Esophagus (tissue), 2 donors: ENCODE data around the gene TUBB2A. TPM values are rescaled to one million over a fixed set of nuclear protein-coding genes. Genes with fewer than 3 reads are reported as not detected.
"Not testable (repeated sequence)": the region's sequence is repeated elsewhere in the genome, so short reads cannot be mapped to it uniquely, and the experiment has no call there.

Source experiments
- H3K27ac ChIP-seq, 2 donors: one replicate each; pipeline ENCODE4 v1.5.1; 2013; ENCODE audit warnings: low read depth in 2 of 2, mild to moderate bottlenecking in 2 of 2, inconsistent platforms in 1 of 2, low read length in 1 of 2, moderate library complexity in 1 of 2
- H3K27me3 ChIP-seq, 2 donors: one replicate each; pipeline ENCODE4 v1.6.1; 2013; ENCODE audit warnings: low read length in 2 of 2, control low read depth in 1 of 2, mild to moderate bottlenecking in 1 of 2; ENCODE audit not compliant: insufficient read depth in 2 of 2, control insufficient read depth in 1 of 2
- H3K36me3 ChIP-seq, 2 donors: one replicate each; pipeline ENCODE4 v1.6.1; 2013; ENCODE audit warnings: low read length in 1 of 2; ENCODE audit not compliant: control insufficient read depth in 2 of 2, insufficient read depth in 2 of 2
- H3K4me1 ChIP-seq, 2 donors: one replicate each; pipeline ENCODE4 v1.6.1; 2013; ENCODE audit warnings: low read length in 1 of 2; ENCODE audit not compliant: control insufficient read depth in 2 of 2, insufficient read depth in 2 of 2
- H3K4me3 ChIP-seq, 2 donors: one replicate each; pipeline ENCODE4 v1.5.1; 2013; ENCODE audit warnings: low read length in 2 of 2, mild to moderate bottlenecking in 2 of 2, low read depth in 1 of 2, moderate library complexity in 1 of 2
- H3K9me3 ChIP-seq, 2 donors: one replicate each; pipeline ENCODE4 v1.6.1; 2013; ENCODE audit warnings: mild to moderate bottlenecking in 2 of 2, low read depth in 1 of 2, low read length in 1 of 2, moderate library complexity in 1 of 2; ENCODE audit not compliant: control insufficient read depth in 2 of 2, insufficient read depth in 1 of 2
- WGBS, 2 donors: extraction: QIAGEN DNeasy Blood & Tissue Kit; methylation state at CpG; one replicate each; pipeline ENCODE4 v1.1.7; 2013; 5-methylcytosine and 5-hydroxymethylcytosine counted together
- polyA plus RNA-seq, 2 donors: library from polyadenylated mRNA; stranded (reverse); fragments of 200-250 nt; gene quantifications; one replicate each; pipeline ENCODE4 v1.2.3, GENCODE V29; 2013
- donor health status: healthy with polysubstance abuse.
- donor health status: Bipolar disorder and iron deficiency.

TUBB2A gene
- polyA plus RNA-seq, 2 donors, result 23.3 to 115 TPM

DNA sequence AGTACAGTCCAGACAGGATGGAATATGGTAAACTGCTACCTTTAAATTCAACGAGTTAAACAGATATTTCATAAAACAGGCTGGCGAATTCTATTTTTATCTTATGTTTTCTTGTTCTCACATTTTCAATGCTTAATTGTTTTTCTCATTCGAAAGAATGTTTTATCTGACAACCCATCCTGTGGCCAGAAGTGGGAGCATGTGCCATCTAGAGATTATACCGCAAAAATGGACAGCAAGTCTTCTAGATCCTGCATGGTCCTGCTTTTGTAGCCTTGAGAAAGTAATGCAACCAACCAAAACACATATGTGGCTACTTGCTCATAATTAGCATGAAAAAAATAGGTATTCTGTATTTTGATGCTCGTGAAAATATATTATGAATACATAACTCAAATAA, 39.4 kb upstream of the TUBB2A start:
- Histone ChIP-seq H3K27me3 (no peaks in the 10 kb centered on the region), H3K4me3 (no peak overlapping the region), H3K36me3 (no peaks in the 10 kb centered on the region), H3K27ac (no peak overlapping the region), H3K4me1 (peaks cover 0 to 4% of the 10 kb centered on the region in 2 donors), H3K9me3 (no peaks in the 10 kb centered on the region)
- WGBS, 2 donors, result 87 to 89% methylated on average over 5 of the region's 5 CpGs

- H3K36me3 ChIP-seq, result no peaks in the 10 kb centered on the region
- WGBS, 2 donors, result 77 to 79% methylated on average over 16 of the region's 16 CpGs
- H3K27ac ChIP-seq, result peak overlapping the region in 1 of 2 donors; percentile 52
- no peaks in the 10 kb centered on the region for H3K9me3 ChIP-seq
- H3K4me3 ChIP-seq, result no peak overlapping the region
- peaks cover 0 to 4% of the 10 kb centered on the region in 2 donors for H3K4me1 ChIP-seq
- no peaks in the 10 kb centered on the region for H3K27me3 ChIP-seq
Observed at GRCh38 chr6:3195695-3196497, 38.6 kb upstream of the TUBB2A start.

DNA sequence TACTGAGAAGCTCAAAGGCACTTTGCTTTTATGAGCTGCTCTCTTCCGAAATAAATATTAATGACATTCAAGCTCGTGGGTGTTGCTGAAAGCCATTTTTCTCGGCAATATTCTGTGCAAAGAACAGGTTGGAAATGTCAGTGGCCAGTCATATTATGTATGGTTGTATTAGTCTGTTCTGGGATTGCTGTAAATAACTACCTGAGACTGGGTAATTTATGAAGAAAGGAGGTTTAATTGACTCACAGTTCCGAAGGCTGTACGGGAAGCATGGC, 38.0 kb upstream of the TUBB2A start:
- Histone ChIP-seq H3K9me3 (no peaks in the 10 kb centered on the region), H3K27ac (no peak overlapping the region), H3K4me3 (no peak overlapping the region), H3K36me3 (no peaks in the 10 kb centered on the region), H3K27me3 (no peaks in the 10 kb centered on the region), H3K4me1 (peaks cover 0 to 4% of the 10 kb centered on the region in 2 donors)
- WGBS, 2 donors, result 77% methylated on average over 5 of the region's 5 CpGs

DNA sequence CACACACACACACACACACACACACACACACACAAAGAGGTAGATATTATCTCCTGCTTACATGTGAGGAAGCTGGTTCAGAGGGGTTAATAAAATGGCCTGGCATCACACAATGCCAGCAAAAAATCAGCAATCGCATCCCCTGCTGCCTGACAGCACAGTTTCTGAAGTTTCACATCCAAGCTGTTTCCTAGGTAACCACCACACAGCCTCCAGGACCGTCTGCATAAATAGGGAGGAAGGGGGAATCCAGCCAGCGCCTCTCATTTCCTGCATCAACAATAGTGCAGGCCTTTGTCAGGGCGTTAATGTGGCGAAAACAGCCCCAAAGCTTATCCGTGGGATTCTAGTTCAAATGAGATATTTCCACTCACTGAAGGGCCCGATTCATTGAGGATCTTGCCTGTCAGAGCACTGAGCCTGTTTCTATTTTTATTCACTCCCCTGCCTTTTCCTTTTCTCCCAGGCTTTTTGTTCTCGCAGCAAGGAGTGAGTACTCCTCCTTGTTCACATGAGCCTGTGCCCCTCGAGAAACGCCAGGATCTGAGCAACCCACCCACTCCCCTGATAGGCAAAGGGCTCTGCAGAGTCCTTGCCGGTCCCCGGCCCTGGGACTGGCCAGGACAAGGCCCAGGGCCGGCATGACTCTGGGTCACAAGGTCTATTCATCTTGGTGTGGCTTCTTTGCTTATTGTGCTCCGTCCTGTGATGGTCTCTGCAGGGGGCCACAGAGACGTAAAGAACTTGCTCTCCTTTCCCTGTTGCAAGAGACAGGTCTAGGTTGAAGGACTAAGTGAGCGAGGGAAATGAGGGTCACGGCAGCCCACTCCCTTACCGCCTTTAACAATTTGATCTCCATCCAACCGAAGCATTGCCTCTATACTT, 37.4 kb upstream of the TUBB2A start:
- Histone ChIP-seq H3K9me3 (no peaks in the 10 kb centered on the region), H3K4me3 (no peak overlapping the region), H3K36me3 (no peaks in the 10 kb centered on the region), H3K27ac (no peak overlapping the region), H3K27me3 (no peaks in the 10 kb centered on the region), H3K4me1 (peaks cover 0 to 4% of the 10 kb centered on the region in 2 donors)
- WGBS, 2 donors, result 56 to 69% methylated on average over 19 of the region's 19 CpGs

DNA sequence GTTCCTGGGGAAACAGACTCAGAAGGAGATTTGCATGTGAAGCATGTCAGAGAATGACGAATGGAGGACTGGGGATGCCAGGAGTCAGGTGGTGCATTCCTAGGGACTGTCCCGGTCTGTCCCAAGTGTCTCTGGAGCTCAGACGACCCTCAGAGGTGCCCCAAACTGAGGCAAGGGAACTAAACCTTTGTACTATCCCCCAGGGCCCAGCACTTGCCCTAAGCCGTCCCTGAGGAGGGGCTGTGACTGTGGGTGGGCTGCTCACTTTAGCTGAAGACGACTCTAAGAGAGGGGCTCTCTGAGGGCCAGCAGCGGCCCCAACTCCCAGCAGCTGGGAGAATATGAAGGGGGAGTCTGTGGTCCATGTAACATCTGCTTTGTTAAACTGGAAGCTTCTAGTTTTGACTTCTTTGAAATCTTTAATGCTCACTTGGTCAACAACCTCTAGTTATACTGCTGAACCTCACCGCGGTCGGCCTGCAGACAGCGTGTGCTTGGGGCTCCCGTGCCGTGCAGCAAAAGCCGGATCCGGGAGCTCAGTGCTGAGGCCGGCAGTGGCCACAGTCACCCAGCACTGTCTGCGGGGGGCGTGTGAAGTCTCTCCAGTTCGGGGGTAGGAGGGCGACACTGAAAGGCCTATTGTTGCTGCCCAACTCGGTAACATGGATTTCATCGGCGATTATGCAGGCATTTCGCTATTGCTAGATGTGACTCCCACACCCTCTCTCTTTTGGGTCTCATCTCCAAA, 35.9 kb upstream of the TUBB2A start:
- Histone ChIP-seq H3K4me1 (peaks cover 0 to 4% of the 10 kb centered on the region in 2 donors), H3K9me3 (no peaks in the 10 kb centered on the region), H3K27ac (no peak overlapping the region), H3K27me3 (no peaks in the 10 kb centered on the region), H3K36me3 (no peaks in the 10 kb centered on the region), H3K4me3 (no peak overlapping the region)
- whole genome bisulfite sequencing, 2 donors, result 81 to 88% methylated on average over 23 of the region's 23 CpGs

DNA sequence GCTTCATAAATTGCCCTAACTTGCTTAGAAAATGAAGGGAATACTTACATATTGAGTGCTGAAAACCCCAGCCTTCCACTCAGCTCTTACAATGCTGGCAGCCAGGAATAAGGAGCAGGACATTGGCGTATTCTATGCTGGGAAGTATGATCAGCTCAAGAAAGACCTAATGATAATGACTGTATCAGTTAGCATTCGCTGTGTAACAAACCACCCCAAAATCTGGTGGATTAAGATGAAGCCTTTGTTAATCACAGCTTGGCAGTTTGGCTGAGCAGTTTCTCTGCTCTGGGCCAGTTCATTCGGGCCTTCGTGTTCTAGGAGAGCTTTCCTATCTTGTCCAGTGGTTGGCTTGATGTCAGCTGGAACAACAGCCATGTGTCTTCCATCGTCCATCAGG, 33.4 kb upstream of the TUBB2A start:
- 86 to 88% methylated on average over 5 of the region's 5 CpGs for WGBS, 2 donors

GRCh38 chr6:3190056-3190455, 32.7 kb upstream of the TUBB2A start:
- H3K4me1 ChIP-seq, result no peaks in the 10 kb centered on the region
- no peaks in the 10 kb centered on the region for H3K36me3 ChIP-seq
- no peaks in the 10 kb centered on the region for H3K9me3 ChIP-seq
- no peak overlapping the region for H3K4me3 ChIP-seq
- 67 to 76% methylated on average over 4 of the region's 4 CpGs for WGBS, 2 donors
- H3K27ac ChIP-seq, result no peak overlapping the region
- no peaks in the 10 kb centered on the region for H3K27me3 ChIP-seq

More for the DNA sequence above, 33.4 kb upstream of the TUBB2A start:
- H3K36me3 ChIP-seq, result no peaks in the 10 kb centered on the region
- H3K9me3 ChIP-seq, result no peaks in the 10 kb centered on the region
- no peaks in the 10 kb centered on the region for H3K4me1 ChIP-seq
- H3K27me3 ChIP-seq, result no peaks in the 10 kb centered on the region
- H3K4me3 ChIP-seq, result no peak overlapping the region
- no peak overlapping the region for H3K27ac ChIP-seq

GRCh38 chr6:3189192-3189591, 31.8 kb upstream of the TUBB2A start:
- H3K36me3 ChIP-seq, H3K27ac ChIP-seq, H3K9me3 ChIP-seq, H3K4me1 ChIP-seq, H3K4me3 ChIP-seq, H3K27me3 ChIP-seq: not testable (repeated sequence)
- 87 to 89% methylated on average over 10 of the region's 10 CpGs for WGBS, 2 donors

DNA sequence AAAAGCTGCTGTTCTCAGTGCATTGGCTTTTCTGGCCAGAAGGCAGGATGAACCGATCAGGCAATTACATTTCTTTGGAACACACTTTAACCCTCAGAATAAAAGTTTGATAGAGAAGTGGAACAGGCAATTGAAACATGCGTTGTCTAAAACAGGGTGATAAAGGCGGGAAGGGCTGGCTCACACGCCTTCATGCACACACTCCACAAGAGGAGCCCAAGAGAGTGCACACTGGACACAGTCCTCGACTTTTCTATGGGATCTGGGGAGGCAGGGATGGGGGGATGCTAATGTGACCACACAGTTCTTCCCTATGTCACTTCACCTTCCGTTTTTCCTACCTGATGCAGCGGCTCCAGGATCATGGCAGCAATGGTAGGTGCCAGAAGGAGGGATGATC, 30.9 kb upstream of the TUBB2A start:
- Histone ChIP-seq H3K27ac (no peak overlapping the region), H3K27me3 (no peaks in the 10 kb centered on the region), H3K4me1 (no peaks in the 10 kb centered on the region), H3K4me3 (no peak overlapping the region), H3K9me3 (no peaks in the 10 kb centered on the region), H3K36me3 (no peaks in the 10 kb centered on the region)
- WGBS, 2 donors, result 85 to 87% methylated on average over 7 of the region's 7 CpGs
